HCT116 (cell line): ENCODE data around the gene BRICD5. TPM values are rescaled to one million over a fixed set of nuclear protein-coding genes. Genes with fewer than 3 reads are reported as not detected.

Source experiments
- ATAC-seq: fragments of 200-7000 bp; cut with Tn5 transposase; 2 replicates; pipeline ENCODE4 v1.9.1; 2020; ENCODE audit warnings: mild to moderate bottlenecking, moderate library complexity
- BruUV-seq: library from RNA; stranded (reverse); fragments of 400-500 nt; replicated peaks from 2 replicates; lab custom pipeline; 2021; lab: Mats Ljungman, UMichigan
- CTCF ChIA-PET: fragments of 300-600 bp; sonication (Branson Sonifier 250); formaldehyde crosslinking; loops from one replicate; lab custom pipeline; 2021; ENCODE audit warnings: antibody characterized with exemption; lab: Charles Lee
- POLR2A ChIA-PET: fragments of 300-600, 350-600 bp; sonication (Branson Sonifier 250); formaldehyde crosslinking; loops from one replicate; lab custom pipeline; 2021; ENCODE audit warnings: antibody characterized with exemption; lab: Charles Lee
- RAD21 ChIA-PET, 2 experiments: fragments of 300-600 bp; sonication (Branson Sonifier 250); formaldehyde crosslinking; loops; one replicate each; lab custom pipeline; 2023; ENCODE audit warnings: low total read pairs in 2 of 2; ENCODE audit not compliant: uncharacterized antibody in 2 of 2, unreplicated experiment in 2 of 2, low non-redundant PET in 1 of 2; lab: Charles Lee
- DNase-seq: peaks from one replicate; pipeline ENCODE4 v3.0.0-alpha.2; 2010; ENCODE audit warnings: low read depth, low spot score
- H2AFZ ChIP-seq: fragments of 200-600 bp; shearing (Covaris generic), sonication (generic); 2 replicates; pipeline ENCODE4 v1.6.1; 2017; ENCODE audit warnings: low read depth, mixed run types, mixed read lengths, antibody characterized with exemption, low read length; ENCODE audit not compliant: poor library complexity, severe bottlenecking
- H3K27ac ChIP-seq: 2 replicates; pipeline ENCODE4 v1.5.1; 2012; ENCODE audit warnings: low read depth, low read length
- H3K27me3 ChIP-seq: fragments of 200-600 bp; sonication (generic); 2 replicates; pipeline ENCODE4 v1.6.1; 2016; ENCODE audit warnings: mixed run types, low read length, mixed read lengths; ENCODE audit not compliant: insufficient read depth
- H3K36me3 ChIP-seq, 2 experiments: fragments of 200-500 bp in 1 of 2; fragments of 200-600 bp in 1 of 2; sonication (Bioruptor generic) in 1 of 2; sonication (generic) in 1 of 2; 2 replicates each; pipeline versions ENCODE4 v1.5.1 to v1.6.1; 2014 to 2016; ENCODE audit warnings: low read length in 2 of 2, inconsistent platforms in 1 of 2, mixed read lengths in 1 of 2, mixed run types in 1 of 2; ENCODE audit not compliant: insufficient read depth in 2 of 2, control insufficient read depth in 1 of 2
- H3K4me1 ChIP-seq, 2 experiments: fragments of 200-600 bp in 1 of 2; sonication (generic) in 1 of 2; 2 replicates each; pipeline versions ENCODE4 v1.5.1 to v1.6.1; 2012 to 2017; ENCODE audit warnings: low read length in 2 of 2, inconsistent platforms in 1 of 2, mild to moderate bottlenecking in 1 of 2, mixed read lengths in 1 of 2, mixed run types in 1 of 2, moderate library complexity in 1 of 2; ENCODE audit not compliant: insufficient read depth in 2 of 2, control insufficient read depth in 1 of 2
- H3K4me2 ChIP-seq: fragments of 200-600 bp; sonication (generic); 2 replicates; pipeline ENCODE4 v1.6.1; 2017; ENCODE audit warnings: mixed run types, low read length, mixed read lengths
- H3K4me3 ChIP-seq, 2 experiments: fragments of 200-600 bp in 1 of 2; sonication (generic) in 1 of 2; replicated peaks in 1 of 2; 2 replicates each; pipeline ENCODE4 v1.5.1; 2011 to 2016; ENCODE audit warnings: low read length in 2 of 2, control low read depth in 1 of 2, low read depth in 1 of 2, mild to moderate bottlenecking in 1 of 2, mixed read lengths in 1 of 2, mixed run types in 1 of 2
- H3K79me2 ChIP-seq: fragments of 200-600 bp; sonication (generic); 2 replicates; pipeline ENCODE4 v1.6.1; 2017; ENCODE audit warnings: mild to moderate bottlenecking, mixed run types, low read length, moderate library complexity, mixed read lengths; ENCODE audit not compliant: insufficient read depth
- H3K9ac ChIP-seq: fragments of 200-600 bp; sonication (generic); 2 replicates; pipeline ENCODE4 v1.6.1; 2016; ENCODE audit warnings: low read length, mixed read lengths
- H3K9me2 ChIP-seq: fragments of 200-600 bp; sonication (generic), shearing (Covaris generic); 2 replicates; pipeline ENCODE4 v1.6.1; 2017; ENCODE audit warnings: mixed run types, mild to moderate bottlenecking, moderate library complexity; ENCODE audit not compliant: insufficient read depth
- H3K9me3 ChIP-seq, 2 experiments: fragments of 200-500 bp in 1 of 2; fragments of 200-600 bp in 1 of 2; sonication (Bioruptor generic) in 1 of 2; sonication (generic) in 1 of 2; 2 replicates each; pipeline ENCODE4 v1.6.1; 2014 to 2017; ENCODE audit warnings: low read length in 2 of 2, mixed read lengths in 2 of 2, inconsistent platforms in 1 of 2, low read depth in 1 of 2, mild to moderate bottlenecking in 1 of 2, mixed run types in 1 of 2, moderate library complexity in 1 of 2; ENCODE audit not compliant: control insufficient read depth in 1 of 2, insufficient read depth in 1 of 2
- H4K20me1 ChIP-seq: fragments of 200-600 bp; sonication (generic), shearing (Covaris generic); 2 replicates; pipeline ENCODE4 v1.6.1; 2017; ENCODE audit warnings: mixed run types, mild to moderate bottlenecking, moderate library complexity; ENCODE audit not compliant: insufficient read depth
- ATF3 ChIP-seq: IDR thresholded peaks from 2 replicates; pipeline ENCODE4 v1.6.1; 2012
- CBX3 ChIP-seq: IDR thresholded peaks from 2 replicates; pipeline ENCODE4 v1.6.1; 2012; ENCODE audit warnings: low read depth
- ELF1 ChIP-seq: IDR thresholded peaks from 2 replicates; pipeline ENCODE4 v1.6.1; 2012; ENCODE audit warnings: low read depth, borderline replicate concordance
- EZH2phosphoT487 ChIP-seq: fragments of 200-600 bp; IDR thresholded peaks from 2 replicates; pipeline ENCODE4 v1.6.1; 2018; ENCODE audit warnings: antibody characterized with exemption, borderline replicate concordance
- FOSL1 ChIP-seq: IDR thresholded peaks from 2 replicates; pipeline ENCODE4 v1.6.1; 2012; ENCODE audit warnings: low read depth
- JUND ChIP-seq: IDR thresholded peaks from 2 replicates; pipeline ENCODE4 v1.6.1; 2012
- MAX ChIP-seq: IDR thresholded peaks from 2 replicates; pipeline ENCODE4 v1.6.1; 2012
- RAD21 ChIP-seq: IDR thresholded peaks from 2 replicates; pipeline ENCODE4 v1.6.1; 2012; ENCODE audit warnings: low read depth, mild to moderate bottlenecking
- REST ChIP-seq: IDR thresholded peaks from 2 replicates; pipeline ENCODE4 v1.6.1; 2012; ENCODE audit warnings: low read depth
- SP1 ChIP-seq: IDR thresholded peaks from 2 replicates; pipeline ENCODE4 v1.6.1; 2012; ENCODE audit warnings: low read depth
- SRF ChIP-seq: IDR thresholded peaks from 2 replicates; pipeline ENCODE4 v1.6.1; 2012; ENCODE audit warnings: low read depth
- YY1 ChIP-seq: IDR thresholded peaks from 2 replicates; pipeline ENCODE4 v1.6.1; 2011; ENCODE audit warnings: low read length, low read depth, moderate library complexity, mild to moderate bottlenecking; ENCODE audit not compliant: insufficient replicate concordance; ENCODE audit errors: extremely low read depth
- ZBTB33 ChIP-seq: IDR thresholded peaks from 2 replicates; pipeline ENCODE4 v1.6.1; 2011; ENCODE audit warnings: mild to moderate bottlenecking, low read length, moderate library complexity; ENCODE audit not compliant: insufficient replicate concordance; ENCODE audit errors: extremely low read depth
- ZFX ChIP-seq: fragments of 450-650 bp; IDR thresholded peaks from 2 replicates; pipeline ENCODE4 v1.6.1; 2017
- ZNF274 ChIP-seq: fragments of 200-500 bp; sonication (Bioruptor generic); IDR thresholded peaks from 2 replicates; pipeline ENCODE4 v1.6.1; 2014; ENCODE audit warnings: mild to moderate bottlenecking, low read depth, low read length, inconsistent platforms
- intact Hi-C: fragments of 100-400 bp; cut with micrococcal nuclease; formaldehyde crosslinking; loops from 2 replicates; pipeline ENCODE4 v1.10.0; 2022
- total RNA-seq: library from RNA; stranded (reverse); gene quantifications from one replicate; pipeline ENCODE4 v1.2.1, GENCODE V29; 2021; ENCODE audit not compliant: unreplicated experiment

The BRICD5 gene
- total RNA-seq, 1 experiment from 2014 or later, result 9.8 TPM

GRCh38 chr16:2189252-2189893, 21.3 kb downstream of the BRICD5 start:
- BruUV-seq, result no TSS peak
- Histone ChIP-seq H3K9me3 (no peaks in the 10 kb centered on the region), H3K79me2 (no peaks in the 10 kb centered on the region), H3K4me1 (peaks cover 0 to 4% of the 10 kb centered on the region in 2 experiments; a peak in 3 of 4 replicates), H2AFZ (no peak overlapping the region), H3K9ac (no peak overlapping the region), H3K36me3 (no peaks in the 10 kb centered on the region), H3K4me3 (no peak overlapping the region), H3K4me2 (no peak overlapping the region), H3K27me3 (no peaks in the 10 kb centered on the region), H4K20me1 (no peaks in the 10 kb centered on the region), H3K9me2 (no peaks in the 10 kb centered on the region), H3K27ac (no peak overlapping the region)
- TF ChIP-seq EZH2phosphoT487 (no peak), ATF3 (no peak)
- ChIA-PET POLR2A (interaction anchor here (1.2 kb wide), 1 partner anchor 34 kb away, joined by 3 read pairs; the partner anchor contains the start of gene TRAF7), CTCF (no interaction called here), RAD21 (no interaction called here)
- ATAC-seq (no peak), DNase-seq (no peak)
- intact Hi-C loops, result no loop called here

- H3K4me3 ChIP-seq, result no peak overlapping the region
- intact Hi-C loops, result no loop called here
- POLR2A ChIA-PET, result no interaction called here
- H3K4me2 ChIP-seq, result no peak overlapping the region
- no peak overlapping the region for H3K9ac ChIP-seq
- no peaks in the 10 kb centered on the region for H3K4me1 ChIP-seq
- H4K20me1 ChIP-seq, result no peaks in the 10 kb centered on the region
- no peaks in the 10 kb centered on the region for H3K9me3 ChIP-seq
- no peaks in the 10 kb centered on the region for H3K36me3 ChIP-seq
- CTCF ChIA-PET, result no interaction called here
- no peak overlapping the region for H3K27ac ChIP-seq
- RAD21 ChIA-PET, result no interaction called here
- ATAC-seq, result no peak
- no peak overlapping the region for H2AFZ ChIP-seq
- no peaks in the 10 kb centered on the region for H3K79me2 ChIP-seq
- no peaks in the 10 kb centered on the region for H3K9me2 ChIP-seq
- DNase-seq, result no peak
- no TSS peak for BruUV-seq
- no peaks in the 10 kb centered on the region for H3K27me3 ChIP-seq
- TF ChIP-seq RAD21 (no peak), ZBTB33 (no peak), SRF (no peak), ZFX (no peak), ATF3 (no peak), CBX3 (no peak), ZNF274 (no peak), FOSL1 (no peak), SP1 (no peak), JUND (no peak), REST (no peak), ELF1 (no peak), MAX (no peak), YY1 (no peak)
Observed at GRCh38 chr16:2188395-2188794, 22.3 kb downstream of the BRICD5 start.
